OCI-LY3 (cell line): ENCODE data around the gene FGF4.

Experiments used
- H2AFZ ChIP-seq: fragments of 200-600, 300-600 bp; shearing (Covaris generic); 2 replicates; pipeline ENCODE4 v1.6.0; 2014; ENCODE audit warnings: antibody characterized with exemption, low read depth, low read length
- H3K27ac ChIP-seq: fragments of 200-600, 300-600 bp; sonication (generic); 2 replicates; pipeline ENCODE4 v1.5.1; 2014; ENCODE audit warnings: mild to moderate bottlenecking, low read length, moderate library complexity, mixed read lengths
- H3K27me3 ChIP-seq: fragments of 200-600, 300-600 bp; sonication (generic); 2 replicates; pipeline ENCODE4 v1.6.1; 2014; ENCODE audit warnings: low read depth, low read length, mixed read lengths
- H3K36me3 ChIP-seq: fragments of 200-600, 300-600 bp; sonication (generic); replicated peaks from 2 replicates; pipeline ENCODE3; 2014; ENCODE audit warnings: low read depth, low read length, mixed read lengths
- H3K4me1 ChIP-seq: fragments of 300-600, 200-600 bp; sonication (generic); 2 replicates; pipeline ENCODE4 v1.6.1; 2014; ENCODE audit warnings: low read length, mixed read lengths
- H3K4me2 ChIP-seq: fragments of 200-600, 300-600 bp; sonication (generic); 2 replicates; pipeline ENCODE4 v1.6.1; 2014; ENCODE audit warnings: low read length, mixed read lengths
- H3K4me3 ChIP-seq: fragments of 300-600, 200-600 bp; sonication (generic); 2 replicates; pipeline ENCODE4 v1.5.1; 2014; ENCODE audit warnings: antibody characterized with exemption, mild to moderate bottlenecking, low read length, moderate library complexity
- H3K79me2 ChIP-seq: fragments of 300-600, 200-600 bp; shearing (Covaris generic); 2 replicates; pipeline ENCODE4 v1.6.1; 2014; ENCODE audit warnings: mild to moderate bottlenecking, low read length, mixed read lengths
- H3K9ac ChIP-seq: fragments of 300-600, 200-600 bp; shearing (Covaris generic); 2 replicates; pipeline ENCODE4 v1.6.0; 2014; ENCODE audit warnings: mild to moderate bottlenecking, low read length, moderate library complexity
- H3K9me3 ChIP-seq: fragments of 200-600, 300-600 bp; shearing (Covaris generic); 2 replicates; pipeline ENCODE4 v1.6.1; 2014; ENCODE audit warnings: low read length, mixed read lengths; ENCODE audit not compliant: insufficient read depth
- H4K20me1 ChIP-seq: fragments of 200-600, 300-600 bp; sonication (generic); 2 replicates; pipeline ENCODE4 v1.6.1; 2016; ENCODE audit warnings: low read length, mixed read lengths; ENCODE audit not compliant: insufficient read depth
- CTCF ChIP-seq: fragments of 200-600, 300-600 bp; sonication (generic); IDR thresholded peaks from 2 replicates; pipeline ENCODE4 v1.5.1; 2014; ENCODE audit warnings: antibody characterized with exemption, low read length, low read depth
- EZH2phosphoT487 ChIP-seq: fragments of 200-600 bp; shearing (Covaris generic); IDR thresholded peaks from 2 replicates; pipeline ENCODE4 v1.6.1; 2018; ENCODE audit warnings: antibody characterized with exemption, mixed run types, low read depth

Gene FGF4

GRCh38 chr11:69820441-69820840 lies 45.3 kb upstream of the FGF4 start:
- peaks cover 6% of the 10 kb centered on the region for H3K27me3 ChIP-seq
- TF ChIP-seq CTCF: no peak
- no peak for TF ChIP-seq EZH2phosphoT487

GRCh38 chr11:69819541-69820070 lies 44.5 kb upstream of the FGF4 start:
- H3K79me2 ChIP-seq: no peaks in the 10 kb centered on the region
- no peak overlapping the region for H2AFZ ChIP-seq
- H3K27me3 ChIP-seq: peaks cover 6% of the 10 kb centered on the region
- H3K4me1 ChIP-seq: no peaks in the 10 kb centered on the region
- no peak overlapping the region for H3K4me2 ChIP-seq
- no peak overlapping the region for H3K27ac ChIP-seq
- no peak overlapping the region for H3K4me3 ChIP-seq
- no peak for TF ChIP-seq EZH2phosphoT487
- TF ChIP-seq CTCF: no peak
- H3K9me3 ChIP-seq: no peaks in the 10 kb centered on the region
- no peaks in the 10 kb centered on the region for H3K36me3 ChIP-seq
- H3K9ac ChIP-seq: no peak overlapping the region
- no peaks in the 10 kb centered on the region for H4K20me1 ChIP-seq

More at GRCh38 chr11:69820441-69820840, 45.3 kb upstream of the FGF4 start:
- Histone ChIP-seq H3K4me1 (no peaks in the 10 kb centered on the region), H3K4me2 (no peak overlapping the region), H3K36me3 (no peaks in the 10 kb centered on the region), H3K9me3 (no peaks in the 10 kb centered on the region), H2AFZ (no peak overlapping the region), H4K20me1 (no peaks in the 10 kb centered on the region), H3K79me2 (no peaks in the 10 kb centered on the region), H3K9ac (no peak overlapping the region), H3K27ac (no peak overlapping the region), H3K4me3 (no peak overlapping the region)

GRCh38 chr11:69818603-69819441 lies 43.7 kb upstream of the FGF4 start, which contains the start of gene FGF3:
FGF3 (minus strand) TSS chr11:69819416; CDS start chr11:69818933, 483 bp downstream.
- H4K20me1 ChIP-seq: no peaks in the 10 kb centered on the region
- TF ChIP-seq CTCF: no peak
- TF ChIP-seq EZH2phosphoT487: no peak
- H3K4me1 ChIP-seq: no peaks in the 10 kb centered on the region
- H3K9ac ChIP-seq: no peak within 1 kb of the TSS
- no peaks in the 10 kb centered on the region for H3K9me3 ChIP-seq
- no peak within 1 kb of the TSS for H2AFZ ChIP-seq
- no peaks in the 10 kb centered on the region for H3K36me3 ChIP-seq
- H3K27me3 ChIP-seq: peaks cover 6% of the 10 kb centered on the region
- H3K79me2 ChIP-seq: no peaks in the 10 kb centered on the region
- H3K27ac ChIP-seq: no peak within 1 kb of the TSS
- H3K4me2 ChIP-seq: no peak within 1 kb of the TSS
- H3K4me3 ChIP-seq: no peak within 1 kb of the TSS

- Histone ChIP-seq H3K9ac (no peak overlapping the region), H3K27me3 (peaks cover 6% of the 10 kb centered on the region), H3K4me2 (no peak overlapping the region), H3K4me1 (no peaks in the 10 kb centered on the region), H3K79me2 (no peaks in the 10 kb centered on the region), H3K27ac (no peak overlapping the region), H3K9me3 (no peaks in the 10 kb centered on the region), H2AFZ (no peak overlapping the region), H3K4me3 (no peak overlapping the region), H3K36me3 (no peaks in the 10 kb centered on the region), H4K20me1 (no peaks in the 10 kb centered on the region)
- TF ChIP-seq CTCF: no peak
- TF ChIP-seq EZH2phosphoT487: no peak
These were observed 43.1 kb upstream of the FGF4 start for GRCh38 chr11:69818231-69818602.
